DMS153 (cell line): ENCODE measurements around the gene C1S.
"Not testable (repeated sequence)": the region's sequence is repeated elsewhere in the genome, so short reads cannot be mapped to it uniquely, and the experiment has no call there.

Experiments used
- DNase-seq: peaks from one replicate; lab custom pipeline; 2025; lab: John Stamatoyannopoulos, UW

C1S gene

DNA sequence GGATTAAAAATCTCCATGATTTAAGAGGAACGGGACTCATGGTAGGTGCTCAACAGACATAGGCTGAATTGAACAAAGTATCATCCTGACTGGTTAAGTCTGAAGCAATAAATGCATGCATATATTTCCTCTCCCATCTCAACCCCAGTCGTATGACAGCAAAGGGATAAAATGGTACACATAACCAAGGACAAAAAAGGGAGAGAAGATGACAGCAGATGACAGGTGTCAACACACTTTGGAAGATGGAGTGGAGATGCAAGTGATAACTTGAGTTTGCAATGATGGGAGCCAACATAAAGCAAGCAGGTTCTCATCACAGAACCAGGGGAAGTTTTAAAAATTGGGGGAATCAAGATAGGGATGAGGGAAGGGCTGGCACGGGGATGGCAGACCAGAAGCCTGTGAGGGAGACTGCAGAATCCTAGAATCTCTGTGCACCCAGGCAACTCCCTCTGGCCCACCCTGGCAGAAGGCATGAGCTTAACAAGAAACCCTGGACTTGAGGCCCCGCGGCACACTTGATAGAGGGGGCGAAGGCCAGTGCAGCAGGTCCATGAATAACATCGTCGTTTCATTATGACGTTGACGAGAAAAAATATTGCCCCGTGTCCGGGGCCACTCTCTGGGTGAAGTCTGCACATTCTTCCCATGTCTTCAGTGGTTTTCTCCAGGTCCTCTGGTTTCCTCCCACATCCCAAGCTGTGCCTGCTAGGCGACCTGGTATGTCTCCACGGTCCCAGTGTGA lies 43.5 kb downstream of the C1S start:
- DNase-seq, result no peak

DNA sequence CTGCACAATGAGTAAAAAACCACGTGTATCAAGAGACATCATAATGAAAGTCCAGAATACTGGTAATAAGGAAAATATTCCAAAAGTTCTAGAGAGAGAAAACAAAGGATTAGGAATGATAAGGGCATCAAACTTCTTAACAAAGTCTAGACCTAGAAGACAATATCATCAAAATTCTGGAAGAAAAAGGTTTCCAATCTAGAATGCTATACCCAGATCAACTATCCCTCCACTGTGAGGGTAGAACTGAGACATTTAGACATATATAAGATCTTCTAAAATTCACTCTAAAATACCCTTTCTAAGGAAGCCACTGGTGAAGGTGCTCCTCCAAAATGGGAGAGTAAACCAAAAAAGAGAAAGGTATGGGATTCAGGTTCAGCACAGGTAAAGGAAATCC lies 45.6 kb downstream of the C1S start:
- no peak for DNase-seq

DNA sequence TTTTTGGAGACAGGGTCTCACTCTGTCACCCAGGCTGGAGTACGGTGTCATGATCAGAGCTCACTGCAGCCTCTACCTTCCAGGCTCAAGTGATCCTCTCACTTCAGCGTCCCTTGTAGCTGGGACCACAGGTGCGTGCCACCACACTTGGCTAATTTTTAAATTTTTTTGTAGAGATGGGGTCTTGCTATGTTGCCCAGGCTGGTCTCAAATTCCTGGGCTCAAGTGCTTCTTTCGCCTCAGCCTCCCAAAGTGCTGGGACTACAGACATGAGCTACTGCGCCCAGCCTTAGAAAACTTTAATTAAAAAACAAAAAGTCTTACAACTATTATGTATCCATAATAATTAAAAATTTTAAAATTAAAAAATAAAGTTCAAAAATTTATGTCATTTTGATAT lies 46.7 kb downstream of the C1S start:
- not testable (repeated sequence) for DNase-seq

DNA sequence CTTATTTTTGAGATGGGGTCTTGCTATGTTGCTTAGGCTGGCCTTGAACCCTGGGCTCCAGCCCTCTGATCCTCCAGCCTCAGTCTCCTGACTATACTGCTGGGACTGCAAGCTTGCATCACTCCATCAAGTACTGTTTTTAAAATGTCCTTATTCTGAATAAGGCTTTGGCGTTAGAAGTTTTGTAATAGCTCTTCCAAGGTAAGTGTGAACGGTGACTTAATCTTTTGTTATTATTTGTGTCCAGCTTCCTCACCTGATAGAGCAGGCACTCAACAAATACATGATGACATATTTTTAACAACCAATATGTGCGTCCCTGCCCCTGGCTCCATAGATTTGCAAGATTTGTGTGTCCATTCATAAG lies 47.1 kb downstream of the C1S start:
- no peak for DNase-seq

DNA sequence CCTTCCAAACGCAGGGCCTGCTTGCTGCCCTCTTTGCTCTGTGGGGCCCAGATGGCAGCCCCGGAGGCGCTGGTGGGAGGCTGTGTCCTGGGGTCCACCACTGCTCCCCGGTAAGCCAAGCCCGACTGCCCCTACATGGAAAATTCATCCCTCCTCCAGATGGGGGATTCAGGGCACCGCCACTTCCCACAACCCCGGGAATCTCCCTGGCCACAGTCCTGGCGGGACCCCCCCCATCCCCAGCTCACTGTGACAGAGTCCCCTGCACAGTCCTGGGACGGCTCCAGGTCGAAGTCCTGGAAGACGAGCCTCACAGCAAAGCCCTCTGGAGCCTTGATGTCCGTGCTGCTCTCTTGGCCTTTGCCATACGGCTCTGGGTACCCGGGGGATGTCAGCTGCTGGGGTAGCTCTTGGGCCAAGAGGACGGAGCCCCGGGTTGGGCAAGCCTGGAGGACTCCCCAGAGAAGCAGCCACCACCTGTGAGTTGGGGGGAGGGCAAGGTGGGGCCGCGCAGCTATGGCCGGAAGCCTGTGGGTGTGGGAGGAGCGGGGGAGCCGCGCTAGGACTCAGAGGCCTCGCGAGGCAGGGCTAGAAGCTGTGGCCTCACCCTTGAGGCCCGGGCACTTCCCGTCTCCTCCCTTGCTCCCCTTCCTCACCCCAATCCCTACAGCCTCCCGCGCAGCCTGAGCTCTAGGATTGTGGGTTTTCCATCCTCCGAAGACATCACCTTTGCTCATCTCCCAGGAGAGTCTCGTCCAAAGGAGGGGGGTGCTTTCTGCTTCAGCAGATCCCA lies 47.7 kb downstream of the C1S start:
- peak; percentile 67 for DNase-seq

DNA sequence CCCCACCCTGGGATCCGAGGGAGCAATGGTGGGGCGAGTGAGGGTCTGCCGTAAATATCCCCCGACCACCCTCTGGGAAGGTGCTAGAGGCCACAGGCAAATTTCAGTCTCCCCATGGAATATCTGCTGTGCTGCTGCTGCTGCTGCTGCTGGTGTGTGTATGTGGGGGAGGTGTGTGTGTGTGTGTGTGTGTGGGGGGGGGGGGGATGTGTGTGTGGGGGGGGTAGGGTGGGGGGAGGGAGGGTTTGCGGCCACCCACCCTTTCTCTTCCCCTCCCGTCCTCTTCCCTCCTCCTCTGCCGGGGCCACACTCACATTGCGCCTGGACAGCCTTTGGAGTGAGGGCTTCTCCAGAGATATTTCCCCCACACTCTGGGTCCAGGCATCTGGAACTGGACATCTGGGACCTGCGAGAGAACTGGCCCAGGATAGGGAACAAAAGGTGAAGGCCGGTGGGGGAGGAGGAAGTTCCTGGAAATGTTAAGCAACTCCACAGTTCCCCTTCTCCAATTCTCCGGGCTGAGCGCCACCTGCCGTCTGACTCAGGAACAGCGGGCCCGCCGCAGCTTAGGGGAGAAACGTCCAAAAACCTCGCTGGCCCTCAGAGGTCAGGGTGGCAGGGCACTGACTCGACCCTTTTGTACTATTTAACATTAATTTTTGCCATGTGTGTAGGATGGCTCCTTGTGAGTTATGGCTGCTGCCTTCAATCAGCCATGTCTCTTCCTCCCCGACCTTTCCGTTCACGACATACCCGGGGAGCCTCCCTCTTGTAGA lies 48.5 kb downstream of the C1S start, which contains the start of gene C1RL:
Gene C1RL (minus strand): TSS at position 419 of the 776 bp plus-strand sequence. CDS start 34 bp downstream, at position 385.
- DNase-seq, result peak; percentile 59

DNA sequence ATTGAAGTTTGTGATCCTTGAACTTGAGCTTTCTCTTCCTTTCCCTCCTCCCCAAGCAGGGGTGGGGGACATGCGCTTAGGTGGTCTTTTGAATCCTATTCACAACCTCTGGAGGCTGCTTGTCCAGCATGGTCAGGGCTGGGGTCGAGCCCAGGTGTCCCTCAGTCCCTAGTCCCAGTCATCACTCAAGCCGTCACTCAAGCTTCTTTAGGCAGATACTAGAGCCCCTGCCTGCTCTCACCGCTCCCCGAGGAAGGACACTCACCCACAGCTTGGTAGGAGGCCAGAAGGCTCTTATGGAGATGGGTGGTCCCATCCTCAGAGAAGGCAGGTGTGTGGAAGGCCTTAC lies 49.0 kb downstream of the C1S start:
- no peak for DNase-seq

DNA sequence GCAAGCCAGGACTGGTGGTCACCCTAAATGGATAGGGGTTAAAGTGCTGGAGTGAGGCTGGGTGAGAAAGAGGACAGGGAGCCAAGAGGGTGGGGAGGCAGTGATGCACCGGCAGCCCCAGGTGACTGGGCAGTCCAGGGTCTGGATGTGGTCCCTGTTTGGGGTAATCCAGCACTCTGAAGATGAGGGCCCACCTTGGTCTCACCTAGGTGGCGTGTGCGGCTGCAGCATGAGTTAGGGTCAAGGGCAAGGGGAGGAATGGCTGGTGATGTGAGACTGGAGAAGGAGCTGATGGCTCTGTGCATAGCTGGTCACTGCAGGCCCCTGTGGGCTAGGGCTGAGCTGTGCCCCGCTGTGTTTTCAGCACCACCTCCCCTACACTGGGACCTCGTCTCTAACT lies 50.1 kb downstream of the C1S start:
- DNase-seq, result no peak

DNA sequence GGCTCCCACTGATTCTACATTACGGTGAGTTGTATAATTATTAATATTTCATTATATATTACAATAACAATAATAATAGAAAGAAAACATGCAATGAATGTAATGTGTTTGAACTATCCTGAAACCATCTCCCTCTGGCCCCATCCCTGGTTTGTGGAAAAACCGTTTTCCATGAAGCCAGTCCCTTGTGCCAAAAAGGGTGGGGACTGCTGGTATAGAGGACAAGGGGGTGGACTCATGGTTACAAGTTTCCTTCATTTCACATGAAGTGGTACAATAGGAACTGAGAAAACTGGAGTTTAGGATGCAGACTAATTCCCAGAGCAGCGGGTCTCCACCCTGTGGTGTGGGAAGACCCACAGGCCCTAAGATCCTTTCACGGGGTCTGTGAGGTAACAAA lies 51.5 kb downstream of the C1S start:
- no peak for DNase-seq

DNA sequence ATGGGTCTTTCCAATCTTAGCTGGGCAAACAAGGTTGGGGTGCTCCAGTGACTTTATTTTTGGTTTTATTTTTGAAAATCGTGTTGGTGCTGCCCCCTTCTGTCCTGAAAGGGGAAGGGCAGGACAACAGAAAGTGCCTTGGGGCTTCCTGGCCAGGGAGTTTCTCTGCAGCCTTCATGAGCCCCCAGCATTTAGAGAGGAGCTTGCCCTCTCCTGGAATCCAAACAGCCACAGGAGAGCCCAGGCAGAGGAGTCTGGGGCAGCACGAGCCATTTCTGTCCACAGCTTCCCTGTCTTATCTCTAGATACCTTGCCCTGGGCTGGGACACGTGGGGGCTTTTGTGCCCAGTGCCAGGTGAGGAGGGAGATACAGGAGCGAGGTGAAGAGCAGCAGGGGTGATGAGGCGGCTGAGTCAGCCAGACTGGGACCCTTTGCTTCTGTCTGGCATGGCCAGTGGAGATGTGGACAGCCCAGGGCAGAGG lies 52.9 kb downstream of the C1S start:
- no peak for DNase-seq

DNA sequence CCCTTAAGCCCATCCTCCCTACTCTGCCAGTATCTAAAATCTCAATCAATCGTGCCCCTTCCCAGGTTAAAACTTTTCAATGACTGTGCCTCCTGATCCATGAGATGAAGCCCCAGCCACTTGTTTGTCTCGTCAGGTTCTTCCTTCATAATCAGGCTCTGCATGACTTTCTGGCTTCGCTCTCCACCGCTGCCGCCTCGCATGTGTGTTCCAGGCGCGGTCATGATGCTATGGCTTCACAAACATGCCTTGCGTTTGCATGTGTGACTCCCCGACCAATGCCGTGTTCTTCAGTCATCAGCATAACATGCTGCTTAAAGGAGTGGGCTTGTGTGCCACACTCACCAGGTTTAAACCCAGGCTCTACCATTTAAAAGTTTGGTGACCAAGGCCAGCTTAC lies 53.5 kb downstream of the C1S start:
- DNase-seq, result no peak

DNA sequence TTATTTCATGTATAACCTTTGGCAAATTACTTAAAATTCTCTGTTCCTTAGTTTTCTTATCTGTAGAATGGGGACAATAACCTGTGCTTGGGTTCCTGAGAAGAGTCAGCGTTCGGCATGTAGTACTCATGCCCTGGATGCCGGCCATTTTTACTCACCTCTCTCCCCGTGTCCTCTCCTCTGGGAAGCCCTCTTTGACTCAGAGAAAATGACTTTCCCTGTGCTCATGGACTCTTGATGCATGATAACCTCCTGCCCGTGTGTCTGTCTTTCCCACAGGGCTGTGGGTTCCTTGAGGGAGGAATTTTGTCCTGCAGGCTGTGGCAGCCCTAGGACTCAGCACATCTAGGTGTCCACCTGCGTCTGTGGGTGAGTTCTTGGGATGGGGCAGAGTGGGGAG lies 54.3 kb downstream of the C1S start:
- no peak for DNase-seq

DNA sequence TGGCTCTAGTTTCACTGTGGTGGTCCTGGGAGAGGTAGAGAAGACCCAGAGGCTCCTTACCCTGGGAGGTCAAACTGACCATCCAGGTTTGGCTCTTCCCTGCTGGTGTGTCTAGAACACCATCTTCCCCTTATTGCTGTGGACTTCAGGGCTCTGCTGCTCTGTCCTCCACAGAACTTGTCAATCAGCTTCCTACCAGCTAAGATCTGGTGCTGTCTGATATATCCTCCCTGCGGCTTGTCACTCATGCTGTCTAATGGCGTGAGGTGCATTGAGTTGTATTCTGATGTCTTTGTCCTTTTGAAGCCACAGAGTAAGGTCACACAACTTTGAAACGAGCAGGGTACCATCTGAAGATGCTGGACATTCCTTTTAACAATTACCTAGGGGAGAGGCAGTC lies 55.7 kb downstream of the C1S start:
- DNase-seq, result no peak

DNA sequence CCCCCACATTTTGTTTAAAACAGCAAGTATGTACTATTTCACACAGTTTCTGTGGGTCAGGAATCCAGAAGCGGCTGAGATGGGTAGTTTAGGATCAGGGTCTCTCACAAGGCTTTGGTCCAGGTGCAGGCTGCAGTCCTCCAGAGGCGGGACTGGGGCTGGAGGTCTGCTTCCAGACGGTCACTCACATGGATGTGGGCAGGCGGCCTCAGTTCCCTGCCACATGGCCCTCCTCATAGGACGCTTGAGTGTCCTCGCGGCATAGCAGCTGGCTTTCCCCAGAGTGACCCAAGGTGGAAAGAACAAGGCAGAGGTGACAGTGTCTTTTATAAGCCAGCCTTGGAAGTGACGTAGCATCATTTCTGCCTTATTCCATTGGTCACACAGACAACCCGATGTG lies 56.4 kb downstream of the C1S start:
- DNase-seq, result no peak

DNA sequence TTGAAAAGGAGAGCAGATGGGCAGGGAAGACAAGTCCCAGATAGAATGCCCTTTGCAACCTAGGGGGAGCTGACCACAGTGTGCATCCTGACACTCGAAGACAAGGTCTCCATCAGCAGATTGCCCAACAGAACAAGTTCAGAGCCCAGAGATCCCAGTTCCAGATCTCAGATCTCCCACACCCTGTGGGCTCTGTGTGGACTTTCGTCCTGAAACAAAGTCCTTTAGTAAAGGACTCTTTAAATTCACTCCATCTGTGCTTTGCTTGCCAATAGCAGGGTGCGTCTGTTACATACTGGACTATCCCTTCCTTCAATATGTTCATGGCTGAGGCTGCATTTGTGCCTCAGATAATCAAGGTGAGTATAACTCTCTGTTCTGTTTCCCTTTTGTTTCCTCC lies 57.2 kb downstream of the C1S start:
- no peak for DNase-seq

DNA sequence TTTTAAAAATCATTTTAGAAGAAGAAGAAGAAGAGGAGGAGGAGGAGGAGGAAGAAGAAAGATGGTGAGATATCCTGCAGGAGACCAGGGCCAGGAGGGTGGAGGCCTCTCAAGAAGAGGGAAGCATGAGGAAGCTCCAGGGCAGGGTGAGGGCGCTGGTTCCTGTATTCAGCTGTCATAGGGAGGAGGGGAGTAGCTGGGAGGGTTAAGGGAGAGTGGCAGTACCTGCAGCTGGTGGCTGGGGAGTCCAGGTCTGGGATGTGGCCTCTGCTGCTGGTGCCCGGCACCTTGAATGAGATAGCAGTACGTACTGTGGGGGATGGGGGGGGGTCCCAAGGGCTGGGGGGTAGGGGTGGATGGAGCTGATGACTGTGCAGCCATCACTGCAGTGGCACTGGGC lies 58.4 kb downstream of the C1S start:
- no peak for DNase-seq

DNA sequence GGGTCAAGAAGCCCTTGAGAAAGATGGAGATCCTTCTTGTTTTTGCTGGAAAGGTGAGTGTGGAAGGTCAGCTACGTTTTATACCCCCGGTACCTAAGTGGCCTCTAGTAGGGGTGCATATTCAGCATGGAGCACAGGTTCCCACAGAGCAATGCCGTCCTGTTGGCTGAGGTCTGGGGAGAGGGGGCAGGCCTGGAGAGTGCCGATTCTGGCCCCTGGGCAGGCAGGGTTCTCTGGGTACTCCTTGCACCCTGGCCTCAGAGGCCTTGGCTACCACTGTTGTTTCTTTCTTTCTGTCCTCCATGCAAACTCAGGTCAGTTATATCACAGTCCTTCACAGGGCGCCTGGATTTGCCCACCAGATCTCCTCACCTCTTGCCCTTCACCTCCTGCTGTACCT lies 59.6 kb downstream of the C1S start:
- DNase-seq, result no peak
